GM12878 (cell line): ENCODE measurements around the gene CD200R1. TPM values are rescaled to one million over a fixed set of nuclear protein-coding genes. Genes with fewer than 3 reads are reported as not detected.
A peak's percentile ranks its signal among the peaks of the same experiment; 100 is the strongest.

ENCODE experiments used
- CEBPB ChIP-seq, 2 experiments: fragments of 150-350 bp in 1 of 2; IDR thresholded peaks; 2 replicates each; pipeline ENCODE4 v1.6.1; 2012 to 2014; ENCODE audit warnings: low read depth in 2 of 2, low read length in 2 of 2, borderline replicate concordance in 1 of 2, inconsistent platforms in 1 of 2
- CEBPZ ChIP-seq: fragments of 150-350 bp; IDR thresholded peaks from 2 replicates; pipeline ENCODE4 v1.6.1; 2016; ENCODE audit warnings: low read depth, low read length
- CREB1 ChIP-seq: IDR thresholded peaks from 2 replicates; pipeline ENCODE4 v1.6.1; 2012; ENCODE audit warnings: low read depth, mild to moderate bottlenecking, inconsistent platforms
- FOXM1 ChIP-seq: IDR thresholded peaks from 2 replicates; pipeline ENCODE4 v1.6.1; 2012; ENCODE audit warnings: low read depth, mild to moderate bottlenecking, inconsistent platforms, low read length, moderate library complexity
- KAT2A ChIP-seq: conservative IDR thresholded peaks from 2 replicates; pipeline ENCODE4 v1.6.1; 2011; ENCODE audit warnings: low read depth, low read length; ENCODE audit not compliant: control insufficient read depth
- PKNOX1 ChIP-seq: fragments of 450-650 bp; IDR thresholded peaks from 2 replicates; pipeline ENCODE4 v1.6.1; 2016; ENCODE audit warnings: mild to moderate bottlenecking
- RAD51 ChIP-seq: fragments of 450-650 bp; IDR thresholded peaks from 2 replicates; pipeline ENCODE4 v1.6.1; 2016; ENCODE audit warnings: moderate library complexity, mild to moderate bottlenecking, inconsistent platforms
- RCOR1 ChIP-seq: conservative IDR thresholded peaks from 2 replicates; pipeline ENCODE4 v1.6.1; 2012; ENCODE audit warnings: low read depth, low read length, improper control_type of control experiment
- TCF7 ChIP-seq: IDR thresholded peaks from 2 replicates; pipeline ENCODE4 v1.6.1; 2014; ENCODE audit warnings: antibody characterized with exemption, borderline replicate concordance
- polyA plus RNA-seq, 11 experiments: library from polyadenylated mRNA; depleted of rRNA in 4 of 11; unstranded in 6 of 11; stranded (reverse) in 5 of 11; fragments of >200 nt; fragmentation: Nextera tagmentation in 4 of 11; fragmentation: Illumina TruSeq in 1 of 11; extraction: Ambion mirVana in 4 of 11; extraction: Trizol in 1 of 11; gene quantifications; 1 replicate in 1 of 11; 2 replicates in 10 of 11; pipeline versions ENCODE4 v1.2.1 to v1.2.3, GENCODE V29; 2011 to 2016; ENCODE audit warnings: inconsistent platforms in 2 of 11, missing spikeins in 2 of 11, low read depth in 1 of 11
- total RNA-seq, 4 experiments: library from RNA; depleted of rRNA in 3 of 4; stranded (reverse); fragments of >200 nt in 3 of 4; fragmentation: Illumina TruSeq in 1 of 4; extraction: Trizol in 1 of 4; gene quantifications; 2 replicates each; pipeline versions ENCODE4 v1.2.1 to v1.2.3, GENCODE V29; 2013 to 2021
- TF ChIP-seq, protein P1 (sequence below): fragments of 450-650 bp; IDR thresholded peaks from 2 replicates; pipeline ENCODE4 v1.6.1; 2018; ENCODE audit warnings: borderline replicate concordance, mild to moderate bottlenecking; ENCODE audit not compliant: partially characterized antibody
- TF ChIP-seq, protein P2 (sequence below): fragments of 450-650 bp; IDR thresholded peaks from 2 replicates; pipeline ENCODE4 v1.6.1; 2017; ENCODE audit warnings: borderline replicate concordance
- TF ChIP-seq, protein P3 (sequence below): IDR thresholded peaks from 2 replicates; pipeline ENCODE4 v1.6.1; 2011; ENCODE audit warnings: borderline replicate concordance, low read depth, mild to moderate bottlenecking, moderate library complexity, mixed read lengths, low read length; ENCODE audit not compliant: insufficient read depth; ENCODE audit errors: extremely low read length
- TF ChIP-seq, protein P4 (sequence below): fragments of 450-650 bp; IDR thresholded peaks from 2 replicates; pipeline ENCODE4 v1.6.1; 2018; ENCODE audit warnings: mild to moderate bottlenecking, low read depth, moderate library complexity; ENCODE audit not compliant: partially characterized antibody

CD200R1 gene
- total and polyA plus RNA-seq, 10 of the 15 experiments (the other 5 are each of a cell fraction or from before 2014, with no cell fraction given), result 0.15 to 1.1 (median 0.88) TPM

DNA sequence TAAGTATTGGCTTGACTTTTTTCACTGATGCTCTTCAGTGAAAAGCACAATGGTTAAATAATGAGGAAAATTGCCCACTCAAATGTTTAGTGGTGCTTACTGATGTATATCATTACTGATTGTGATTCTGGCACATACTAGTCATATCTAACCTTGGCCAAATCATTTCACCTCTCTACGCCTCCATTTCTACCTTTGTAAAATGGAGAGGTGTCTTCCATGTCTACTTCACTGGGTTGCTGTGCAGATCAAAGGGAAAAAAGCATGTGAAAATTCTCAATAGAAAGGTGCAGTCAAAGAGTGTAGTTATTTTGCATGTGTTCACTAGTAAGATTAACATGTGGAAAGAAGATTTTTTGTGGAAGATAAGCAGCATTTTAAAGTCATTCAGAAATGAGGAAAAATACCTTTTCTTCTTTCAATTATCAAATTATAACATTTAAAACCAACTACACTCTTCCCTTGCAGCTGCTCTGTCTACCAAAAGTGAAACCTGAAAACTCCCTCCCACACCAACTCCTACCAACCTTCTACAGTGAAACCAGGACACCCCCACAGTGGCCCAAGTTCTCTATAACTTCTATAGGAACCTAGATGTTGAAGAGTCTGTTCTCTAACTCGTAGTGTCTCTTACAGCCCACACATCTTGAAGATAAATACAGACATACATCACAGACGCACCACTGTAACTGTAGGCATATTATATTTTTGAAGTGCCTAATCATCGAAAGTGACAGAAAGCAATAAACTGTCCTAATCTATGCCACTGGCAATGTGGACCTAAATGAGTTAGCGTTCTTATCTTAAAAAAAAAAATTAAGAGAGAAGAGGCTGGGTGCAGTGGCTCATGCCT lies 1.4 kb downstream of the CD200R1 start (continued):
- TF ChIP-seq PKNOX1, result no peak; the same call in 1 of the 2 replicates
- no peak for TF ChIP-seq RCOR1
- TF ChIP-seq TCF7, result peak; percentile 93
- TF ChIP-seq, protein P1, sequence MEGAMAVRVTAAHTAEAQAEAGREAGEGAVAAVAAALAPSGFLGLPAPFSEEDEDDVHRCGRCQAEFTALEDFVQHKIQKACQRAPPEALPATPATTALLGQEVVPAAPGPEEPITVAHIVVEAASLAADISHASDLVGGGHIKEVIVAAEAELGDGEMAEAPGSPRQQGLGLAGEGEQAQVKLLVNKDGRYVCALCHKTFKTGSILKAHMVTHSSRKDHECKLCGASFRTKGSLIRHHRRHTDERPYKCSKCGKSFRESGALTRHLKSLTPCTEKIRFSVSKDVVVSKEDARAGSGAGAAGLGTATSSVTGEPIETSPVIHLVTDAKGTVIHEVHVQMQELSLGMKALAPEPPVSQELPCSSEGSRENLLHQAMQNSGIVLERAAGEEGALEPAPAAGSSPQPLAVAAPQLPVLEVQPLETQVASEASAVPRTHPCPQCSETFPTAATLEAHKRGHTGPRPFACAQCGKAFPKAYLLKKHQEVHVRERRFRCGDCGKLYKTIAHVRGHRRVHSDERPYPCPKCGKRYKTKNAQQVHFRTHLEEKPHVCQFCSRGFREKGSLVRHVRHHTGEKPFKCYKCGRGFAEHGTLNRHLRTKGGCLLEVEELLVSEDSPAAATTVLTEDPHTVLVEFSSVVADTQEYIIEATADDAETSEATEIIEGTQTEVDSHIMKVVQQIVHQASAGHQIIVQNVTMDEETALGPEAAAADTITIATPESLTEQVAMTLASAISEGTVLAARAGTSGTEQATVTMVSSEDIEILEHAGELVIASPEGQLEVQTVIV, result no peak
- TF ChIP-seq, protein P2, sequence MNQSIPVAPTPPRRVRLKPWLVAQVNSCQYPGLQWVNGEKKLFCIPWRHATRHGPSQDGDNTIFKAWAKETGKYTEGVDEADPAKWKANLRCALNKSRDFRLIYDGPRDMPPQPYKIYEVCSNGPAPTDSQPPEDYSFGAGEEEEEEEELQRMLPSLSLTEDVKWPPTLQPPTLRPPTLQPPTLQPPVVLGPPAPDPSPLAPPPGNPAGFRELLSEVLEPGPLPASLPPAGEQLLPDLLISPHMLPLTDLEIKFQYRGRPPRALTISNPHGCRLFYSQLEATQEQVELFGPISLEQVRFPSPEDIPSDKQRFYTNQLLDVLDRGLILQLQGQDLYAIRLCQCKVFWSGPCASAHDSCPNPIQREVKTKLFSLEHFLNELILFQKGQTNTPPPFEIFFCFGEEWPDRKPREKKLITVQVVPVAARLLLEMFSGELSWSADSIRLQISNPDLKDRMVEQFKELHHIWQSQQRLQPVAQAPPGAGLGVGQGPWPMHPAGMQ, result no peak
- TF ChIP-seq CEBPB (IDR thresholded peaks at IDR 0.05; ENCODE audit: borderline replicate concordance in 1 of 2, low read depth in 2 of 2, low read length in 2 of 2), result peak in 1 of 2 experiments; percentile 94; a peak in 2 of 4 replicates
- TF ChIP-seq CREB1, result peak; percentile 31; the same call in 1 of the 2 replicates
- TF ChIP-seq FOXM1, result peak; percentile 92; the same call in 1 of the 2 replicates
- no peak for TF ChIP-seq RAD51
- TF ChIP-seq CEBPZ, result no peak
- TF ChIP-seq, protein P3, sequence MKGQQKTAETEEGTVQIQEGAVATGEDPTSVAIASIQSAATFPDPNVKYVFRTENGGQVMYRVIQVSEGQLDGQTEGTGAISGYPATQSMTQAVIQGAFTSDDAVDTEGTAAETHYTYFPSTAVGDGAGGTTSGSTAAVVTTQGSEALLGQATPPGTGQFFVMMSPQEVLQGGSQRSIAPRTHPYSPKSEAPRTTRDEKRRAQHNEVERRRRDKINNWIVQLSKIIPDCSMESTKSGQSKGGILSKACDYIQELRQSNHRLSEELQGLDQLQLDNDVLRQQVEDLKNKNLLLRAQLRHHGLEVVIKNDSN, result no peak
- TF ChIP-seq, protein P4, sequence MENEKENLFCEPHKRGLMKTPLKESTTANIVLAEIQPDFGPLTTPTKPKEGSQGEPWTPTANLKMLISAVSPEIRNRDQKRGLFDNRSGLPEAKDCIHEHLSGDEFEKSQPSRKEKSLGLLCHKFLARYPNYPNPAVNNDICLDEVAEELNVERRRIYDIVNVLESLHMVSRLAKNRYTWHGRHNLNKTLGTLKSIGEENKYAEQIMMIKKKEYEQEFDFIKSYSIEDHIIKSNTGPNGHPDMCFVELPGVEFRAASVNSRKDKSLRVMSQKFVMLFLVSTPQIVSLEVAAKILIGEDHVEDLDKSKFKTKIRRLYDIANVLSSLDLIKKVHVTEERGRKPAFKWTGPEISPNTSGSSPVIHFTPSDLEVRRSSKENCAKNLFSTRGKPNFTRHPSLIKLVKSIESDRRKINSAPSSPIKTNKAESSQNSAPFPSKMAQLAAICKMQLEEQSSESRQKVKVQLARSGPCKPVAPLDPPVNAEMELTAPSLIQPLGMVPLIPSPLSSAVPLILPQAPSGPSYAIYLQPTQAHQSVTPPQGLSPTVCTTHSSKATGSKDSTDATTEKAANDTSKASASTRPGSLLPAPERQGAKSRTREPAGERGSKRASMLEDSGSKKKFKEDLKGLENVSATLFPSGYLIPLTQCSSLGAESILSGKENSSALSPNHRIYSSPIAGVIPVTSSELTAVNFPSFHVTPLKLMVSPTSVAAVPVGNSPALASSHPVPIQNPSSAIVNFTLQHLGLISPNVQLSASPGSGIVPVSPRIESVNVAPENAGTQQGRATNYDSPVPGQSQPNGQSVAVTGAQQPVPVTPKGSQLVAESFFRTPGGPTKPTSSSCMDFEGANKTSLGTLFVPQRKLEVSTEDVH, result no peak
- TF ChIP-seq KAT2A, result no peak
